Mucosa of descending colon (tissue), 3 donors: Measurements from ENCODE around the gene YTHDF1. TPM values are rescaled to one million over a fixed set of nuclear protein-coding genes. Genes with fewer than 3 reads are reported as not detected.

Source experiments
- ATAC-seq: fragments of 200-7000 bp; cut with Tn5 transposase; one replicate; pipeline ENCODE4 v1.9.1; 2020; ENCODE audit warnings: mild to moderate bottlenecking, moderate library complexity
- DNase-seq, 3 donors: peaks; one replicate each; pipeline ENCODE4 v3.0.0-alpha.2; 2020
- H3K36me3 ChIP-seq: fragments of 200-600 bp; one replicate; pipeline ENCODE4 v1.8.0; 2021; ENCODE audit warnings: low read depth, mild to moderate bottlenecking
- H3K4me1 ChIP-seq: fragments of 200-600 bp; one replicate; pipeline ENCODE4 v1.8.0; 2021; ENCODE audit warnings: low read depth, mild to moderate bottlenecking
- H3K4me3 ChIP-seq: fragments of 200-600 bp; one replicate; pipeline ENCODE4 v1.8.0; 2021; ENCODE audit warnings: mild to moderate bottlenecking
- H3K9me3 ChIP-seq: fragments of 200-600 bp; one replicate; pipeline ENCODE4 v1.8.0; 2021; ENCODE audit warnings: mild to moderate bottlenecking
- CTCF ChIP-seq: fragments of 200-600 bp; IDR thresholded peaks from one replicate; pipeline ENCODE4 v1.8.0; 2022; ENCODE audit warnings: antibody characterized with exemption, mild to moderate bottlenecking
- intact Hi-C, 2 donors: fragments of 100-400 bp; cut with DNase I in 1 of 2; cut with micrococcal nuclease in 1 of 2; formaldehyde crosslinking; loops; one replicate each; pipeline versions ENCODE4 v1.11.0 to v1.11.1; 2022; cut with DNase I, micrococcal nuclease
- total RNA-seq, 3 donors: library from RNA; stranded (reverse); fragmentation: NEBNext Ultra II Directional in 2 of 3; extraction: Animal tissue kit (Norgen Biotek cat#: 25700) in 2 of 3; gene quantifications; one replicate each; pipeline versions ENCODE4 v1.2.1 to v1.2.4, GENCODE V29; 2021 to 2023
- donor health status: DM: no; HTN: no; CAD: no; lungs with moderate emphysema.
- donor health status: DM: no; HTN: no; CAD: no.
- donor health status: DM: no; HTN: yes; CAD: no.

The YTHDF1 gene
- total RNA-seq, 3 donors from 2014 or later: 32.0 to 37.2 (median 34.2) TPM

GRCh38 chr20:63230800-63231268 is 14.9 kb upstream of the YTHDF1 start:
- no peaks in the 10 kb centered on the region for H3K4me1 ChIP-seq
- peak in 2 of 3 donors; percentile 49 to 56 for DNase-seq
- H3K4me3 ChIP-seq: no peak overlapping the region
- no peaks in the 10 kb centered on the region for H3K9me3 ChIP-seq
- TF ChIP-seq CTCF: no peak
- peak; percentile 70 for ATAC-seq
- intact Hi-C loops: no loop called here
- no peaks in the 10 kb centered on the region for H3K36me3 ChIP-seq

GRCh38 chr20:63228806-63229205 is 12.9 kb upstream of the YTHDF1 start:
- H3K9me3 ChIP-seq: no peaks in the 10 kb centered on the region
- no peak overlapping the region for H3K4me3 ChIP-seq
- no peak for ATAC-seq
- intact Hi-C loops: no loop called here
- no peak for TF ChIP-seq CTCF
- H3K4me1 ChIP-seq: no peaks in the 10 kb centered on the region
- DNase-seq: no peak
- H3K36me3 ChIP-seq: no peaks in the 10 kb centered on the region

GRCh38 chr20:63227260-63227659 is 11.3 kb upstream of the YTHDF1 start:
- intact Hi-C loops: no loop called here
- DNase-seq (no peak), ATAC-seq (no peak)
- Histone ChIP-seq H3K4me1 (no peaks in the 10 kb centered on the region), H3K36me3 (no peaks in the 10 kb centered on the region), H3K4me3 (no peak overlapping the region), H3K9me3 (no peaks in the 10 kb centered on the region)
- no peak for TF ChIP-seq CTCF

- intact Hi-C loops: no loop called here
- DNase-seq (no peak), ATAC-seq (no peak)
- Histone ChIP-seq H3K4me3 (no peak overlapping the region), H3K9me3 (no peaks in the 10 kb centered on the region), H3K4me1 (no peaks in the 10 kb centered on the region), H3K36me3 (no peaks in the 10 kb centered on the region)
- TF ChIP-seq CTCF: no peak
Measured at GRCh38 chr20:63226042-63226943, 10.4 kb upstream of the YTHDF1 start.

GRCh38 chr20:63225082-63225454 is 9.1 kb upstream of the YTHDF1 start:
- TF ChIP-seq CTCF: no peak
- no peak for DNase-seq
- no peaks in the 10 kb centered on the region for H3K4me1 ChIP-seq
- intact Hi-C loops: no loop called here
- no peak overlapping the region for H3K4me3 ChIP-seq
- no peak for ATAC-seq
- H3K9me3 ChIP-seq: no peaks in the 10 kb centered on the region
- no peaks in the 10 kb centered on the region for H3K36me3 ChIP-seq
